ENCODE data around the gene HOMER3.

HOMER3 gene

DNA sequence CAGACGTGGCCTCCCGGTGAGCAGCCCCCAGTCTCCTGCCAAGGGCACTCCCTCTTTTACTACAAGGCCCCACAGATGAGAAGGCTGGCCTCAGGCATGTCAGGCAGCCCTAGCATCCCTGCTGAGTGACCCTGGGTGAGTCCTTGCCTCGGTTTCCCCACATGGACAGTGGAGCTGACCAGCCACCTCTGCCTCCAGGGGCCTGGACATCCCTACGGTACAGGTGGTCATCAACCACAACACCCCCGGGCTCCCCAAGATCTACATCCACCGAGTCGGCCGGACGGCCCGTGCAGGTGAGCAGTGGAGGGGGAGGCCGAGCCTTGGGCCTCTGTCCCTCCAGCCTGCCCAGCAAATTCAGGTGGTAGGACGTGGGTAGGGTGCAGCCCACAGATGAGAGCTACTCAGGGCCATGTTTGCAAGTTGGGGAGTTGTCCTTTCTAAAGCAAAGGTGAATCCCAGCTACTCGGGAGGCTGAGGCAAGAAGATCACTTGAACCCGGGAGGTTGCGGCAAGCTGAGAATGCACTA is 16.3 kb downstream of the HOMER3 start:
- TF ChIP-seq, protein P1, sequence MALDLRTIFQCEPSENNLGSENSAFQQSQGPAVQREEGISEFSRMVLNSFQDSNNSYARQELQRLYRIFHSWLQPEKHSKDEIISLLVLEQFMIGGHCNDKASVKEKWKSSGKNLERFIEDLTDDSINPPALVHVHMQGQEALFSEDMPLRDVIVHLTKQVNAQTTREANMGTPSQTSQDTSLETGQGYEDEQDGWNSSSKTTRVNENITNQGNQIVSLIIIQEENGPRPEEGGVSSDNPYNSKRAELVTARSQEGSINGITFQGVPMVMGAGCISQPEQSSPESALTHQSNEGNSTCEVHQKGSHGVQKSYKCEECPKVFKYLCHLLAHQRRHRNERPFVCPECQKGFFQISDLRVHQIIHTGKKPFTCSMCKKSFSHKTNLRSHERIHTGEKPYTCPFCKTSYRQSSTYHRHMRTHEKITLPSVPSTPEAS (tag by site-specific recombination; IDR thresholded peaks at IDR 0.05): no peak
- TF ChIP-seq SETDB1 (IDR thresholded peaks at IDR 0.05; ENCODE audit: insufficient read length, low read length) (no peak), ZNF426 (tag by site-specific recombination; IDR thresholded peaks at IDR 0.05) (no peak), ZNF501 (tag by site-specific recombination; IDR thresholded peaks at IDR 0.05) (no peak), ZNF324 (tag by site-specific recombination; IDR thresholded peaks at IDR 0.05) (no peak), HOXD13 (CRISPR knock-in tag; IDR thresholded peaks at IDR 0.05; ENCODE audit: borderline replicate concordance) (no peak), ZNF677 (tag by site-specific recombination; IDR thresholded peaks at IDR 0.05) (no peak), SALL2 (tag by site-specific recombination; IDR thresholded peaks at IDR 0.05; ENCODE audit: borderline replicate concordance) (no peak)
- TF ChIP-seq, protein P2, sequence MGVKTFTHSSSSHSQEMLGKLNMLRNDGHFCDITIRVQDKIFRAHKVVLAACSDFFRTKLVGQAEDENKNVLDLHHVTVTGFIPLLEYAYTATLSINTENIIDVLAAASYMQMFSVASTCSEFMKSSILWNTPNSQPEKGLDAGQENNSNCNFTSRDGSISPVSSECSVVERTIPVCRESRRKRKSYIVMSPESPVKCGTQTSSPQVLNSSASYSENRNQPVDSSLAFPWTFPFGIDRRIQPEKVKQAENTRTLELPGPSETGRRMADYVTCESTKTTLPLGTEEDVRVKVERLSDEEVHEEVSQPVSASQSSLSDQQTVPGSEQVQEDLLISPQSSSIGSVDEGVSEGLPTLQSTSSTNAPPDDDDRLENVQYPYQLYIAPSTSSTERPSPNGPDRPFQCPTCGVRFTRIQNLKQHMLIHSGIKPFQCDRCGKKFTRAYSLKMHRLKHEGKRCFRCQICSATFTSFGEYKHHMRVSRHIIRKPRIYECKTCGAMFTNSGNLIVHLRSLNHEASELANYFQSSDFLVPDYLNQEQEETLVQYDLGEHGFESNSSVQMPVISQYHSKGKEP (tag by site-specific recombination; IDR thresholded peaks at IDR 0.05): no peak
- TF ChIP-seq, protein P3, sequence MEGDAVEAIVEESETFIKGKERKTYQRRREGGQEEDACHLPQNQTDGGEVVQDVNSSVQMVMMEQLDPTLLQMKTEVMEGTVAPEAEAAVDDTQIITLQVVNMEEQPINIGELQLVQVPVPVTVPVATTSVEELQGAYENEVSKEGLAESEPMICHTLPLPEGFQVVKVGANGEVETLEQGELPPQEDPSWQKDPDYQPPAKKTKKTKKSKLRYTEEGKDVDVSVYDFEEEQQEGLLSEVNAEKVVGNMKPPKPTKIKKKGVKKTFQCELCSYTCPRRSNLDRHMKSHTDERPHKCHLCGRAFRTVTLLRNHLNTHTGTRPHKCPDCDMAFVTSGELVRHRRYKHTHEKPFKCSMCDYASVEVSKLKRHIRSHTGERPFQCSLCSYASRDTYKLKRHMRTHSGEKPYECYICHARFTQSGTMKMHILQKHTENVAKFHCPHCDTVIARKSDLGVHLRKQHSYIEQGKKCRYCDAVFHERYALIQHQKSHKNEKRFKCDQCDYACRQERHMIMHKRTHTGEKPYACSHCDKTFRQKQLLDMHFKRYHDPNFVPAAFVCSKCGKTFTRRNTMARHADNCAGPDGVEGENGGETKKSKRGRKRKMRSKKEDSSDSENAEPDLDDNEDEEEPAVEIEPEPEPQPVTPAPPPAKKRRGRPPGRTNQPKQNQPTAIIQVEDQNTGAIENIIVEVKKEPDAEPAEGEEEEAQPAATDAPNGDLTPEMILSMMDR (tag by site-specific recombination; IDR thresholded peaks at IDR 0.05): no peak
- TF ChIP-seq, protein P4, sequence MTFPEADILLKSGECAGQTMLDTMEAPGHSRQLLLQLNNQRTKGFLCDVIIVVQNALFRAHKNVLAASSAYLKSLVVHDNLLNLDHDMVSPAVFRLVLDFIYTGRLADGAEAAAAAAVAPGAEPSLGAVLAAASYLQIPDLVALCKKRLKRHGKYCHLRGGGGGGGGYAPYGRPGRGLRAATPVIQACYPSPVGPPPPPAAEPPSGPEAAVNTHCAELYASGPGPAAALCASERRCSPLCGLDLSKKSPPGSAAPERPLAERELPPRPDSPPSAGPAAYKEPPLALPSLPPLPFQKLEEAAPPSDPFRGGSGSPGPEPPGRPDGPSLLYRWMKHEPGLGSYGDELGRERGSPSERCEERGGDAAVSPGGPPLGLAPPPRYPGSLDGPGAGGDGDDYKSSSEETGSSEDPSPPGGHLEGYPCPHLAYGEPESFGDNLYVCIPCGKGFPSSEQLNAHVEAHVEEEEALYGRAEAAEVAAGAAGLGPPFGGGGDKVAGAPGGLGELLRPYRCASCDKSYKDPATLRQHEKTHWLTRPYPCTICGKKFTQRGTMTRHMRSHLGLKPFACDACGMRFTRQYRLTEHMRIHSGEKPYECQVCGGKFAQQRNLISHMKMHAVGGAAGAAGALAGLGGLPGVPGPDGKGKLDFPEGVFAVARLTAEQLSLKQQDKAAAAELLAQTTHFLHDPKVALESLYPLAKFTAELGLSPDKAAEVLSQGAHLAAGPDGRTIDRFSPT (tag by site-specific recombination; IDR thresholded peaks at IDR 0.05): no peak
- CTCF ChIA-PET: interaction anchor here (1.6 kb wide), 1 partner anchor 62 kb away, joined by 4 read pairs; no protein-coding TSS in a partner anchor

DNA sequence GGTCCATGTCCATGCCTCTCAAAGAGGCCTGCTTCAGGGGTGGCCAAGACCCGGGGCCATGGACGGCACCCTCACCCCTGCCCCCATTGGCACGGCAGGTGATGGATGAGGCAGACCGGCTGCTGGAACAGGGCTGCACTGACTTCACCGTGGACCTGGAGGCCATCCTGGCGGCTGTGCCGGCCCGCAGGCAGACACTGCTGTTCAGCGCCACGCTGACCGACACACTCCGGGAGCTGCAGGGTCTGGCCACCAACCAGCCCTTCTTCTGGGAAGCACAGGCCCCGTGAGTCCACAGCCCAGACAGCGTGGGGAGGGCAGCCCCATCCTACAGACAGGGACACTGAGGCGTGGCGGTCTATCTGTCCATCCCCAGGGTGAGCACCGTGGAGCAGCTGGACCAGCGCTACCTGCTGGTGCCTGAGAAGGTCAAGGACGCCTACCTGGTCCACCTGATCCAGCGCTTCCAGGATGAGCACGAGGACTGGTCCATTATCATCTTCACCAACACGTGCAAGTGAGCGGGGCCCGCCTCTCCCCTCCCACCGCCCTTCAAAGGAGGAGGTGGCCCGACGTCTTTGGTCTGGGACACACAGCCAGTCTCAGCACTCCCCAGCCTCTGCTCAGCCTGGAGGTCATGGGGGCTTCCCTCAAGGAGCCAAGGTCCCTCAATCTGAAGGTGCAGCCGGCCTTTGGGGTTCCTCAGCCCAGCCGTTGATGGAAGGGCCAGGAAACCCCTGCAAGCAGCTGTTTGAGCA is 18.6 kb downstream of the HOMER3 start:
- CTCF ChIA-PET: interaction anchor here (1.7 kb wide), 1 partner anchor 64 kb away, joined by 3 read pairs; no protein-coding TSS in a partner anchor
- H3K27ac ChIP-seq (ENCODE audit: extremely low read depth, low read depth, low read length): no peak overlapping the region
- no peaks in the 10 kb centered on the region for H3K4me1 ChIP-seq (ENCODE audit: control insufficient read depth, insufficient read depth, low read length)
- H3K36me3 ChIP-seq (ENCODE audit: control insufficient read depth in 2 of 2, insufficient read depth in 1 of 2, low read length in 2 of 2): peaks cover 5 to 52% of the 10 kb centered on the region in 2 experiments; a peak in 2 of 3 replicates
- no peak overlapping the region for H3K4me3 ChIP-seq (ENCODE audit: low read depth, low read length)
- POLR2A ChIA-PET: no interaction called here
- H3K9me3 ChIP-seq (ENCODE audit: control insufficient read depth, insufficient read depth, low read depth, low read length): no peaks in the 10 kb centered on the region
- TF ChIP-seq SP2 (tag by site-specific recombination; IDR thresholded peaks at IDR 0.05) (no peak), ZNF174 (tag by site-specific recombination; IDR thresholded peaks at IDR 0.05) (no peak), ZNF837 (tag by site-specific recombination; IDR thresholded peaks at IDR 0.05) (no peak), ZNF350 (tag by site-specific recombination; IDR thresholded peaks at IDR 0.05) (no peak), ZNF571 (tag by site-specific recombination; IDR thresholded peaks at IDR 0.05) (no peak)
- TF ChIP-seq, protein P5, sequence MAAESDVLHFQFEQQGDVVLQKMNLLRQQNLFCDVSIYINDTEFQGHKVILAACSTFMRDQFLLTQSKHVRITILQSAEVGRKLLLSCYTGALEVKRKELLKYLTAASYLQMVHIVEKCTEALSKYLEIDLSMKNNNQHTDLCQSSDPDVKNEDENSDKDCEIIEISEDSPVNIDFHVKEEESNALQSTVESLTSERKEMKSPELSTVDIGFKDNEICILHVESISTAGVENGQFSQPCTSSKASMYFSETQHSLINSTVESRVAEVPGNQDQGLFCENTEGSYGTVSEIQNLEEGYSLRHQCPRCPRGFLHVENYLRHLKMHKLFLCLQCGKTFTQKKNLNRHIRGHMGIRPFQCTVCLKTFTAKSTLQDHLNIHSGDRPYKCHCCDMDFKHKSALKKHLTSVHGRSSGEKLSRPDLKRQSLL (tag by site-specific recombination; IDR thresholded peaks at IDR 0.05): no peak
- TF ChIP-seq, protein P4 (tag by site-specific recombination; IDR thresholded peaks at IDR 0.05): no peak
- TF ChIP-seq, protein P6, sequence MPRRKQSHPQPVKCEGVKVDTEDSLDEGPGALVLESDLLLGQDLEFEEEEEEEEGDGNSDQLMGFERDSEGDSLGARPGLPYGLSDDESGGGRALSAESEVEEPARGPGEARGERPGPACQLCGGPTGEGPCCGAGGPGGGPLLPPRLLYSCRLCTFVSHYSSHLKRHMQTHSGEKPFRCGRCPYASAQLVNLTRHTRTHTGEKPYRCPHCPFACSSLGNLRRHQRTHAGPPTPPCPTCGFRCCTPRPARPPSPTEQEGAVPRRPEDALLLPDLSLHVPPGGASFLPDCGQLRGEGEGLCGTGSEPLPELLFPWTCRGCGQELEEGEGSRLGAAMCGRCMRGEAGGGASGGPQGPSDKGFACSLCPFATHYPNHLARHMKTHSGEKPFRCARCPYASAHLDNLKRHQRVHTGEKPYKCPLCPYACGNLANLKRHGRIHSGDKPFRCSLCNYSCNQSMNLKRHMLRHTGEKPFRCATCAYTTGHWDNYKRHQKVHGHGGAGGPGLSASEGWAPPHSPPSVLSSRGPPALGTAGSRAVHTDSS (tag by site-specific recombination; IDR thresholded peaks at IDR 0.05): no peak
- TF ChIP-seq, protein P7, sequence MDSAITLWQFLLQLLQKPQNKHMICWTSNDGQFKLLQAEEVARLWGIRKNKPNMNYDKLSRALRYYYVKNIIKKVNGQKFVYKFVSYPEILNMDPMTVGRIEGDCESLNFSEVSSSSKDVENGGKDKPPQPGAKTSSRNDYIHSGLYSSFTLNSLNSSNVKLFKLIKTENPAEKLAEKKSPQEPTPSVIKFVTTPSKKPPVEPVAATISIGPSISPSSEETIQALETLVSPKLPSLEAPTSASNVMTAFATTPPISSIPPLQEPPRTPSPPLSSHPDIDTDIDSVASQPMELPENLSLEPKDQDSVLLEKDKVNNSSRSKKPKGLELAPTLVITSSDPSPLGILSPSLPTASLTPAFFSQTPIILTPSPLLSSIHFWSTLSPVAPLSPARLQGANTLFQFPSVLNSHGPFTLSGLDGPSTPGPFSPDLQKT (IDR thresholded peaks at IDR 0.05; ENCODE audit: borderline replicate concordance, low read depth, low read length): no peak

More for the DNA sequence above, 16.3 kb downstream of the HOMER3 start:
- POLR2A ChIA-PET: no interaction called here
- no peak overlapping the region for H3K4me3 ChIP-seq (ENCODE audit: low read depth, low read length)
- no peaks in the 10 kb centered on the region for H3K4me1 ChIP-seq (ENCODE audit: control insufficient read depth, insufficient read depth, low read length)
- no peaks in the 10 kb centered on the region for H3K9me3 ChIP-seq (ENCODE audit: control insufficient read depth, insufficient read depth, low read depth, low read length)
- H3K27ac ChIP-seq (ENCODE audit: extremely low read depth, low read depth, low read length): no peak overlapping the region
- peaks cover 4 to 68% of the 10 kb centered on the region in 2 experiments; a peak in 2 of 3 replicates for H3K36me3 ChIP-seq (ENCODE audit: control insufficient read depth in 2 of 2, insufficient read depth in 1 of 2, low read length in 2 of 2)

Measured in HEK293 (cell line).